ENCODE measurements around the gene KRABD2.

The KRABD2 gene

GRCh38 chr17:8419305-8419704, 42.8 kb upstream of the KRABD2 start (continued):
- TF ChIP-seq SKIL (IDR thresholded peaks at IDR 0.05; ENCODE audit: low read depth, poor library complexity, severe bottlenecking) (no peak), STAT3 (IDR thresholded peaks at IDR 0.05; ENCODE audit: low read depth, low read length) (no peak), E4F1 (IDR thresholded peaks at IDR 0.05; ENCODE audit: borderline replicate concordance, partially characterized antibody) (no peak)

- ChIA-PET CTCF (interaction anchor here (0.7 kb wide), 1 partner anchor 35 kb away, joined by 5 read pairs; no protein-coding TSS in a partner anchor), POLR2A (no interaction called here), SMC1A (ENCODE audit: uncharacterized antibody, unreplicated experiment) (no interaction called here), RAD21 (ENCODE audit: unreplicated experiment) (no interaction called here)
- Histone ChIP-seq H3K9ac (ENCODE audit: control insufficient read depth, insufficient read depth, low read length) (no peak overlapping the region), H3K9me3 (replicated peaks; ENCODE audit: control insufficient read depth, insufficient read depth, low read length) (no peaks in the 10 kb centered on the region), H2AFZ (ENCODE audit: control insufficient read depth, low read depth, low read length) (no peak overlapping the region), H3K4me3 (no peak overlapping the region), H3K4me1 (ENCODE audit: control insufficient read depth, insufficient read depth, low read length) (no peaks in the 10 kb centered on the region), H3K79me2 (ENCODE audit: control insufficient read depth, insufficient read depth, low read length) (no peaks in the 10 kb centered on the region), H3K4me2 (ENCODE audit: control insufficient read depth, insufficient read depth) (no peak overlapping the region), H3K27ac (ENCODE audit: control insufficient read depth, insufficient read depth) (no peak overlapping the region), H4K20me1 (ENCODE audit: control insufficient read depth, insufficient read depth) (no peaks in the 10 kb centered on the region), H3K27me3 (replicated peaks in 1 of 2; ENCODE audit: control insufficient read depth in 2 of 2, insufficient read depth in 2 of 2, low read length in 1 of 2) (peaks cover 2 to 3% of the 10 kb centered on the region in 2 experiments; a peak in 3 of 4 replicates), H3K36me3 (ENCODE audit: control insufficient read depth in 2 of 2, insufficient read depth in 2 of 2, low read length in 1 of 2) (no peaks in the 10 kb centered on the region)
- no peak for TF ChIP-seq ELK1 (IDR thresholded peaks at IDR 0.05; ENCODE audit: low read depth, low read length)
- TF ChIP-seq NFIC (IDR thresholded peaks at IDR 0.05; ENCODE audit: low read depth, low read length), result no peak
- TF ChIP-seq PAX8 (IDR thresholded peaks at IDR 0.05), result no peak
- TF ChIP-seq BACH1 (IDR thresholded peaks at IDR 0.05; ENCODE audit: borderline replicate concordance), result no peak
- no peak for TF ChIP-seq RB1 (IDR thresholded peaks at IDR 0.05; ENCODE audit: borderline replicate concordance)
- TF ChIP-seq TCF7 (IDR thresholded peaks at IDR 0.05; ENCODE audit: borderline replicate concordance), result no peak
- no peak for TF ChIP-seq ZNF24 (IDR thresholded peaks at IDR 0.05)
- TF ChIP-seq ZNF622 (IDR thresholded peaks at IDR 0.05), result no peak
- no peak for TF ChIP-seq MTA2 (IDR thresholded peaks at IDR 0.05; ENCODE audit: low read depth)
- TF ChIP-seq KAT2A (conservative IDR thresholded peaks at IDR 0.05; ENCODE audit: control insufficient read depth, low read depth, low read length), result no peak
- no peak for TF ChIP-seq SP1 (IDR thresholded peaks at IDR 0.05; ENCODE audit: low read depth, low read length)
- TF ChIP-seq IKZF2 (IDR thresholded peaks at IDR 0.05), result no peak
- in situ Hi-C loops (cut with MboI), result loop anchor here (10.0 kb wide), 1 partner anchor 596 kb away; no protein-coding TSS in a partner anchor
- no TSS peak for BruUV-seq (replicated peaks)
- WGBS (ENCODE audit: insufficient coverage, insufficient replicate concordance, low lambda C conversion rate, missing lambda C conversion rate), result 0% methylated on average over 1 of the region's 1 CpG
- DNase-seq (ENCODE audit: low read depth, low spot score) (no peak), ATAC-seq (no peak), FAIRE-seq (no peak)
- intact Hi-C loops (cut with micrococcal nuclease; ENCODE audit: unreplicated experiment), result loop anchor here (10.0 kb wide), 1 partner anchor 476 kb away; no protein-coding TSS in a partner anchor
These were observed 42.0 kb upstream of the KRABD2 start for GRCh38 chr17:8418471-8418870.

Data from GM12878 (cell line).